Endodermal cell (in vitro differentiated cells): Measurements from ENCODE around the gene EEF1AKMT4. TPM values are rescaled to one million over a fixed set of nuclear protein-coding genes. Genes with fewer than 3 reads are reported as not detected.

ENCODE experiments used
- DNase-seq: peaks from one replicate; pipeline ENCODE4 v3.0.0-alpha.2; 2017
- H3K27ac ChIP-seq: 2 replicates; pipeline ENCODE4 v1.5.1; 2013; ENCODE audit warnings: mild to moderate bottlenecking, low read depth, low read length, moderate library complexity
- H3K27me3 ChIP-seq: 2 replicates; pipeline ENCODE4 v1.6.1; 2013; ENCODE audit warnings: mild to moderate bottlenecking, low read length, moderate library complexity; ENCODE audit not compliant: insufficient read depth, control insufficient read depth, poor library complexity, severe bottlenecking
- H3K36me3 ChIP-seq: 2 replicates; pipeline ENCODE4 v1.7.0; 2013; ENCODE audit warnings: mild to moderate bottlenecking, low read length, moderate library complexity; ENCODE audit not compliant: control insufficient read depth, insufficient read depth
- H3K4me1 ChIP-seq: one replicate; pipeline ENCODE4 v1.7.0; 2013; ENCODE audit warnings: low read length; ENCODE audit not compliant: control insufficient read depth, insufficient read depth
- H3K4me3 ChIP-seq: 2 replicates; pipeline ENCODE4 v1.5.1; 2013; ENCODE audit warnings: mild to moderate bottlenecking, low read length, moderate library complexity
- H3K9ac ChIP-seq: 2 replicates; pipeline ENCODE4 v1.6.1; 2013; ENCODE audit warnings: mild to moderate bottlenecking, low read length, moderate library complexity; ENCODE audit not compliant: poor library complexity, severe bottlenecking; ENCODE audit errors: extremely low read depth
- H3K9me3 ChIP-seq: 2 replicates; pipeline ENCODE4 v1.6.1; 2013; ENCODE audit warnings: mild to moderate bottlenecking, low read length, moderate library complexity; ENCODE audit not compliant: control insufficient read depth
- H3K27ac Mint-ChIP-seq: 2 replicates; pipeline ENCODE4 v1.8.0; 2020; ENCODE audit warnings: mixed read lengths
- H3K27me3 Mint-ChIP-seq: 2 replicates; pipeline ENCODE4 v1.8.0; 2021; ENCODE audit warnings: mild to moderate bottlenecking, mixed read lengths; ENCODE audit not compliant: insufficient read depth
- H3K36me3 Mint-ChIP-seq: 2 replicates; pipeline ENCODE4 v1.8.0; 2020; ENCODE audit warnings: low read depth, mixed read lengths
- H3K4me1 Mint-ChIP-seq: 2 replicates; pipeline ENCODE4 v1.8.0; 2020; ENCODE audit warnings: mixed read lengths
- H3K4me3 Mint-ChIP-seq: 2 replicates; pipeline ENCODE4 v1.8.0; 2020; ENCODE audit warnings: mild to moderate bottlenecking, moderate library complexity, mixed read lengths
- H3K9me3 Mint-ChIP-seq: 2 replicates; pipeline ENCODE4 v1.8.0; 2020; ENCODE audit warnings: mild to moderate bottlenecking, mixed read lengths
- WGBS, 2 experiments: methylation state at CpG; one replicate each; pipeline versions ENCODE4 v1.1.5 to v1.1.7; 2013; ENCODE audit warnings: missing lambda C conversion rate in 2 of 2, mixed read lengths in 1 of 2; ENCODE audit not compliant: insufficient coverage in 1 of 2, insufficient read length in 1 of 2; 5-methylcytosine and 5-hydroxymethylcytosine counted together
- total RNA-seq, 2 donors: library from RNA; stranded (reverse); fragmentation: NEBNext Ultra II Directional in 1 of 2; extraction: Animal tissue kit (Norgen Biotek cat#: 25700) in 1 of 2; gene quantifications; 2 replicates in 1 of 2; 3 replicates in 1 of 2; pipeline ENCODE4 v1.2.1, GENCODE V29; 2021
- TF ChIP-seq, protein P1 (sequence below): fragments of 200-600 bp; sonication (generic); conservative IDR thresholded peaks from 2 replicates; pipeline ENCODE4 v1.5.0; 2021; ENCODE audit warnings: antibody characterized with exemption, mild to moderate bottlenecking

The EEF1AKMT4 gene
- total RNA-seq, 2 donors from 2014 or later = 4.5 to 5.2 TPM

DNA sequence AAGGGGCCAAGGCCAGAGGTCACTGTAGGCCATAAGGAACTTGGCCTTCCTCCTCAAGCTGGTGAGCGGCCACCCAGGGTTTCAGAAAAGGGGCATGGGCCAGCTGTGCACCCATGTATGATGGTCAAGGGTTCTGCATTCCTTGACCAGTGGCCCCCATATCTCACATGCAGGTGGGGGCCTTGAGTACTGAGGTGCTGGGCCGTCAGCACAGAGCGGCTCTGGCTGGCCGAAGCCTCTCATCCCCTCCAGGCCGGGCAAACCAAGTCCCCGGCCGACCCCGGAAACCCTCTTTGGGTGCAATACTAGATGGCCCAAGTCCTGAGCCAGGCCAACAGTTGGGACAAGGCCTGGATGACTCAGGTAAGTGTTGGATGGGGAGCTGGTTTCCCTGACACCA is 10.3 kb upstream of the EEF1AKMT4 start:
- Histone ChIP-seq H3K27ac (no peak overlapping the region), H3K27me3 (peaks cover 24% of the 10 kb centered on the region), H3K9ac (no peak overlapping the region), H3K4me1 (peaks cover 3% of the 10 kb centered on the region), H3K9me3 (no peaks in the 10 kb centered on the region), H3K36me3 (peaks cover 11% of the 10 kb centered on the region), H3K4me3 (no peak overlapping the region)
- Mint-ChIP-seq H3K27ac (no peak overlapping the region), H3K4me3 (no peak overlapping the region), H3K27me3 (peaks cover 40% of the 10 kb centered on the region), H3K4me1 (peaks cover 8% of the 10 kb centered on the region), H3K9me3 (no peaks in the 10 kb centered on the region), H3K36me3 (peaks cover 14% of the 10 kb centered on the region)
- DNase-seq = no peak
- WGBS, 2 experiments = 92 to 100% methylated on average over 1 to 8 of the region's 8 CpGs
- TF ChIP-seq, protein P1, sequence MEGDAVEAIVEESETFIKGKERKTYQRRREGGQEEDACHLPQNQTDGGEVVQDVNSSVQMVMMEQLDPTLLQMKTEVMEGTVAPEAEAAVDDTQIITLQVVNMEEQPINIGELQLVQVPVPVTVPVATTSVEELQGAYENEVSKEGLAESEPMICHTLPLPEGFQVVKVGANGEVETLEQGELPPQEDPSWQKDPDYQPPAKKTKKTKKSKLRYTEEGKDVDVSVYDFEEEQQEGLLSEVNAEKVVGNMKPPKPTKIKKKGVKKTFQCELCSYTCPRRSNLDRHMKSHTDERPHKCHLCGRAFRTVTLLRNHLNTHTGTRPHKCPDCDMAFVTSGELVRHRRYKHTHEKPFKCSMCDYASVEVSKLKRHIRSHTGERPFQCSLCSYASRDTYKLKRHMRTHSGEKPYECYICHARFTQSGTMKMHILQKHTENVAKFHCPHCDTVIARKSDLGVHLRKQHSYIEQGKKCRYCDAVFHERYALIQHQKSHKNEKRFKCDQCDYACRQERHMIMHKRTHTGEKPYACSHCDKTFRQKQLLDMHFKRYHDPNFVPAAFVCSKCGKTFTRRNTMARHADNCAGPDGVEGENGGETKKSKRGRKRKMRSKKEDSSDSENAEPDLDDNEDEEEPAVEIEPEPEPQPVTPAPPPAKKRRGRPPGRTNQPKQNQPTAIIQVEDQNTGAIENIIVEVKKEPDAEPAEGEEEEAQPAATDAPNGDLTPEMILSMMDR = no peak

DNA sequence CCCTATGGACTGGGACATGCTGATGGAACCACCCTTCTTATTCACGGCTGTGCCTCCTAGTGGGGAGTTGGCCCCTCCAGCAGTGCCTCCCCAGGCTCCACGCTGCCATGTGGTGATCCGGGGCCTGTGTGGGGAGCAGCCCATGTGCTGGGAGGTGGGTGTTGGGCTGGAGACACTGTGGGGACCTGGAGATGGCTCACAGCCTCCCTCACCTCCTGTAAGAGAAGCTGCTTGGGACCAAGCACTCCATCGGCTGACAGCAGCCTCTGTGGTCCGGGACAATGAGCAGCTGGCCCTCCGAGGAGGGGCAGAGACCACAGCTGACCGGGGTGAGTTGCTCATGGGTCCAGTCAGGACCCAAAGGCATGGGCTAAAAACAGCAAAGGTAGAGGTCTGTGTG is 9.8 kb upstream of the EEF1AKMT4 start:
- Histone ChIP-seq H3K27ac (no peak overlapping the region), H3K27me3 (peaks cover 19% of the 10 kb centered on the region), H3K9ac (no peak overlapping the region), H3K4me1 (peaks cover 3% of the 10 kb centered on the region), H3K4me3 (no peak overlapping the region), H3K36me3 (peaks cover 16% of the 10 kb centered on the region), H3K9me3 (no peaks in the 10 kb centered on the region)
- 87 to 92% methylated on average over 6 to 7 of the region's 7 CpGs for WGBS, 2 experiments
- Mint-ChIP-seq H3K4me3 (no peak overlapping the region), H3K36me3 (peaks cover 17% of the 10 kb centered on the region), H3K4me1 (peaks cover 8% of the 10 kb centered on the region), H3K27ac (no peak overlapping the region), H3K27me3 (peaks cover 35% of the 10 kb centered on the region), H3K9me3 (no peaks in the 10 kb centered on the region)
- no peak for DNase-seq
- TF ChIP-seq, protein P1 = no peak

DNA sequence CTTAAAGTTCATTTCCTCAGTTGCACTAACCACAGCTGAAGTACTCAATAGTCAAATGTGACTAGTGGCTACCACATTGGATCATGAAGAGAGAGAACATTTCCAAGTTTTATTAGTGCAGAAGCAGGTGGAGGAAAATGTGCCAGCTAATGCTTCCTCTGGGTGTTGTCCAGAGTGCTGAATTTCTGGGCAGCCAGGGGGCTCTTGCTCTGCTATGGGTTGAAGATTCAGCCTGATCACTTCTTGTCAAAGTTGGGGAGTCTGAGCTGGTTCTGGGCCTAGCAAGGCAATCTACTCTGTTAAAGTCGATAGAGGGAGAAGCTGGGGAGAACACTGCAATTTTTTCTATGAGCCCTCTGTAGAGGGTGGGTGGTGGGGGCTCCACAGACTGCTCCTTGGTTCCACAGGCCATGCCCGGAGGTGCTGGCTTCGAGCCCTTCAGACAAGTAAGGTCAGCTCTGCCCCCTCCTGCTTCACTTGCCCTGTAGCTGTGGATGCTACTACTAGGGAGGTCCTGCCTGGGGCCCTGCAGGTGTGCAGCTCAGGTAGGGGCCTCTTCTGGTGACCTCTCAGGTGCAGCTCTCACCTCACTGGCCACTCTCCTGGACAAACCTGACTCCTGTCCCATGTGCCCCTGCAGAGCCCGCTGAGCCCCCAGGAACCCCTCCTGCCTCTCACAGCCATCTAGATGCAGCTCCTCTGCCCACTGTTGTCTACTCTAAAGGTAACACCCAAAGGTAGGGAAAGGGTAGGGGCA is 8.9 kb upstream of the EEF1AKMT4 start:
- WGBS, 2 experiments = 88 to 90% methylated on average over 2 to 4 of the region's 4 CpGs
- H3K4me3 ChIP-seq = no peak overlapping the region
- Mint-ChIP-seq H3K4me1 (peaks cover 7% of the 10 kb centered on the region), H3K4me3 (no peak overlapping the region), H3K27ac (no peak overlapping the region), H3K9me3 (no peaks in the 10 kb centered on the region), H3K27me3 (peaks cover 29% of the 10 kb centered on the region), H3K36me3 (peaks cover 22% of the 10 kb centered on the region)
- peaks cover 3% of the 10 kb centered on the region for H3K4me1 ChIP-seq
- peaks cover 11% of the 10 kb centered on the region for H3K27me3 ChIP-seq
- DNase-seq = peak; percentile 81
- peaks cover 24% of the 10 kb centered on the region for H3K36me3 ChIP-seq
- H3K9me3 ChIP-seq = no peaks in the 10 kb centered on the region
- H3K27ac ChIP-seq = no peak overlapping the region
- TF ChIP-seq, protein P1 = no peak
- no peak overlapping the region for H3K9ac ChIP-seq
